HepG2 (cell line): Measurements from ENCODE around the gene ARL8B. TPM values are rescaled to one million over a fixed set of nuclear protein-coding genes. Genes with fewer than 3 reads are reported as not detected.

Experiments
- ATAC-seq: fragments of 200-7000 bp; cut with Tn5 transposase; 3 replicates; pipeline ENCODE4 v1.9.1; 2020; ENCODE audit warnings: mild to moderate bottlenecking, moderate library complexity
- BruUV-seq: library from RNA; stranded (reverse); fragments of 400-500 nt; replicated peaks from 2 replicates; lab custom pipeline; 2021; lab: Mats Ljungman, UMichigan
- CTCF ChIA-PET: fragments of 300-600 bp; formaldehyde crosslinking; extraction: SDS; loops from one replicate; lab custom pipeline; 2021; ENCODE audit warnings: low total read pairs, inconsistent platforms, low intra/inter-chr PET ratio; lab: Yijun Ruan, JAX
- POLR2A ChIA-PET: fragments of 350-600 bp; sonication (Branson Sonifier 250); formaldehyde crosslinking; loops from one replicate; lab custom pipeline; 2020; ENCODE audit warnings: antibody characterized with exemption, inconsistent platforms; lab: Yijun Ruan, JAX
- DNase-seq: peaks from one replicate; pipeline ENCODE4 v3.0.0-alpha.2; 2015; ENCODE audit warnings: low spot score
- FAIRE-seq: peaks from 3 replicates; lab custom pipeline; 2011; peaks lifted over from hg19 to GRCh38; lab: Jason Lieb, UNC
- H2AFZ ChIP-seq: one replicate; pipeline ENCODE4 v1.6.1; 2011; ENCODE audit warnings: low read length, inconsistent platforms
- H3K27ac ChIP-seq: fragments of 300-600 bp; 3 replicates; pipeline ENCODE4 v1.8.0; 2011; ENCODE audit warnings: mixed run types, mild to moderate bottlenecking, mixed read lengths, low read length, inconsistent platforms; ENCODE audit not compliant: insufficient read depth; ENCODE audit errors: extremely low read length
- H3K27me3 ChIP-seq, 2 experiments: fragments of 200-600 bp in 1 of 2; 2 replicates in 1 of 2; 3 replicates in 1 of 2; pipeline versions ENCODE4 v1.6.0 to v1.8.0; 2011; ENCODE audit warnings: low read length in 2 of 2, mild to moderate bottlenecking in 2 of 2, moderate library complexity in 2 of 2, inconsistent platforms in 1 of 2; ENCODE audit not compliant: insufficient read depth in 2 of 2, control insufficient read depth in 1 of 2
- H3K36me3 ChIP-seq, 2 experiments: fragments of 200-600 bp in 1 of 2; replicated peaks in 1 of 2; 2 replicates in 1 of 2; 3 replicates in 1 of 2; pipeline versions ENCODE4 v1.5.1 to v1.8.0; 2011; ENCODE audit warnings: low read length in 2 of 2, inconsistent platforms in 1 of 2; ENCODE audit not compliant: insufficient read depth in 2 of 2, control insufficient read depth in 1 of 2
- H3K4me1 ChIP-seq: 2 replicates; pipeline ENCODE4 v1.5.1; 2012; ENCODE audit warnings: low read length, inconsistent platforms; ENCODE audit not compliant: insufficient read depth
- H3K4me2 ChIP-seq: 2 replicates; pipeline ENCODE4 v1.6.0; 2011; ENCODE audit warnings: low read depth, low read length, inconsistent platforms
- H3K4me3 ChIP-seq, 3 experiments: fragments of 200-600 bp in 1 of 3; sonication (generic), shearing (Covaris generic) in 1 of 3; replicated peaks in 1 of 3; 2 replicates each; pipeline ENCODE4 v1.5.1; 2011 to 2016; ENCODE audit warnings: low read length in 3 of 3, inconsistent platforms in 2 of 3, low read depth in 2 of 3, mild to moderate bottlenecking in 2 of 3, control low read depth in 1 of 3, mixed read lengths in 1 of 3; ENCODE audit not compliant: insufficient read depth in 1 of 3
- H3K79me2 ChIP-seq: one replicate; pipeline ENCODE4 v1.6.1; 2011; ENCODE audit warnings: low read length, inconsistent platforms; ENCODE audit not compliant: insufficient read depth
- H3K9ac ChIP-seq: 2 replicates; pipeline ENCODE4 v1.6.0; 2011; ENCODE audit warnings: mild to moderate bottlenecking, low read depth, low read length, inconsistent platforms; ENCODE audit not compliant: insufficient read depth
- H3K9me3 ChIP-seq: 2 replicates; pipeline ENCODE4 v1.5.1; 2012; ENCODE audit warnings: mild to moderate bottlenecking, low read length
- H4K20me1 ChIP-seq: 2 replicates; pipeline ENCODE4 v1.6.0; 2011; ENCODE audit warnings: inconsistent platforms, mild to moderate bottlenecking, low read length, moderate library complexity; ENCODE audit not compliant: insufficient read depth
- ASH2L ChIP-seq: fragments of 300-600, 200-600 bp; sonication (generic); IDR thresholded peaks from 2 replicates; pipeline ENCODE4 v1.7.0; 2017; ENCODE audit warnings: low read depth, mild to moderate bottlenecking, moderate library complexity, mixed read lengths, low read length; ENCODE audit not compliant: insufficient read length
- ATF3 ChIP-seq: sonication (generic); formaldehyde crosslinking; IDR thresholded peaks from 2 replicates; pipeline ENCODE4 v1.4.0; 2020; ENCODE audit warnings: missing genetic modification reagents
- ATF4 ChIP-seq, 2 experiments: fragments of 450-650 bp in 1 of 2; sonication (generic) in 1 of 2; formaldehyde crosslinking; IDR thresholded peaks; 2 replicates each; pipeline versions ENCODE4 v1.5.0 to v1.8.0; 2020 to 2022; ENCODE audit warnings: mild to moderate bottlenecking in 1 of 2, missing genetic modification reagents in 1 of 2
- BRCA1 ChIP-seq: sonication (generic); formaldehyde crosslinking; IDR thresholded peaks from 2 replicates; pipeline ENCODE4 v1.4.0; 2020; ENCODE audit warnings: missing genetic modification reagents
- JDP2 ChIP-seq: sonication (generic); formaldehyde crosslinking; IDR thresholded peaks from 2 replicates; pipeline ENCODE4 v1.8.1; 2022; ENCODE audit warnings: missing genetic modification reagents, borderline replicate concordance
- PLSCR1 ChIP-seq: sonication (generic); formaldehyde crosslinking; IDR thresholded peaks from 2 replicates; pipeline ENCODE4 v1.5.0; 2020; ENCODE audit warnings: missing genetic modification reagents, mild to moderate bottlenecking, borderline replicate concordance
- SP5 ChIP-seq: IDR thresholded peaks from 2 replicates; pipeline ENCODE4 v1.6.1; 2016; ENCODE audit warnings: low read depth, borderline replicate concordance
- ZBTB37 ChIP-seq: sonication (generic); formaldehyde crosslinking; IDR thresholded peaks from 2 replicates; pipeline ENCODE4 v1.4.0; 2020; ENCODE audit warnings: mild to moderate bottlenecking, missing genetic modification reagents
- ZBTB42 ChIP-seq: sonication (generic); formaldehyde crosslinking; IDR thresholded peaks from 2 replicates; pipeline ENCODE4 v1.5.0; 2020; ENCODE audit warnings: mild to moderate bottlenecking, missing genetic modification reagents
- ZFP62 ChIP-seq: sonication (generic); formaldehyde crosslinking; IDR thresholded peaks from 2 replicates; pipeline ENCODE4 v1.4.0; 2020; ENCODE audit warnings: missing genetic modification reagents
- ZMAT5 ChIP-seq: sonication (generic); formaldehyde crosslinking; IDR thresholded peaks from 2 replicates; pipeline ENCODE4 v1.5.0; 2020; ENCODE audit warnings: mild to moderate bottlenecking, low read depth, missing genetic modification reagents, borderline replicate concordance
- ZNF484 ChIP-seq: sonication (generic); formaldehyde crosslinking; IDR thresholded peaks from 2 replicates; pipeline ENCODE4 v1.5.1; 2020; ENCODE audit warnings: mild to moderate bottlenecking, low read depth, missing genetic modification reagents, borderline replicate concordance
- ZNF691 ChIP-seq: sonication (generic); formaldehyde crosslinking; IDR thresholded peaks from 2 replicates; pipeline ENCODE4 v1.4.0; 2020; ENCODE audit warnings: missing genetic modification reagents, low read depth, mild to moderate bottlenecking, borderline replicate concordance
- WGBS: methylation state at CpG from one replicate; pipeline ENCODE4 v1.1.6; 2017; ENCODE audit warnings: low lambda C conversion rate; 5-methylcytosine and 5-hydroxymethylcytosine counted together
- in situ Hi-C: cut with HindIII; loops from 2 replicates; pipeline ENCODE4 v1.10.0; 2017; ENCODE audit warnings: low pct_unique_long_range_greater_than_20kb; ENCODE audit not compliant: extremely low pct_ligation_motif_present
- intact Hi-C: fragments of 100-400 bp; cut with micrococcal nuclease; formaldehyde crosslinking; loops from one replicate; pipeline ENCODE4 v1.10.0; 2022; ENCODE audit not compliant: unreplicated experiment
- polyA plus RNA-seq, 8 experiments: library from polyadenylated mRNA; depleted of rRNA in 3 of 8; stranded (reverse) in 7 of 8; unstranded in 1 of 8; fragments of >200 nt; fragmentation: Illumina TruSeq in 4 of 8; extraction: Trizol in 4 of 8; gene quantifications; 2 replicates each; pipeline versions ENCODE4 v1.2.1 to v1.2.3, GENCODE V29; 2011 to 2016; ENCODE audit warnings: low read depth in 4 of 8, missing spikeins in 1 of 8, mixed read lengths in 1 of 8; ENCODE audit not compliant: insufficient read depth in 1 of 8
- total RNA-seq, 5 experiments: library from RNA; depleted of rRNA; stranded (reverse); fragments of >200 nt; fragmentation: Illumina TruSeq; extraction: Trizol; gene quantifications; 2 replicates each; pipeline ENCODE4 v1.2.3, GENCODE V29; 2016; ENCODE audit warnings: low read depth in 1 of 5
- TF ChIP-seq, protein P1 (sequence below): sonication (generic); formaldehyde crosslinking; conservative IDR thresholded peaks from 2 replicates; pipeline ENCODE4 v1.4.0; 2020; ENCODE audit warnings: mild to moderate bottlenecking, missing genetic modification reagents, moderate library complexity

ARL8B gene
- total and polyA plus RNA-seq, 2 of the 13 experiments (the other 11 are each of a cell fraction or from before 2014, with no cell fraction given) = 23.5 to 30.4 TPM

DNA sequence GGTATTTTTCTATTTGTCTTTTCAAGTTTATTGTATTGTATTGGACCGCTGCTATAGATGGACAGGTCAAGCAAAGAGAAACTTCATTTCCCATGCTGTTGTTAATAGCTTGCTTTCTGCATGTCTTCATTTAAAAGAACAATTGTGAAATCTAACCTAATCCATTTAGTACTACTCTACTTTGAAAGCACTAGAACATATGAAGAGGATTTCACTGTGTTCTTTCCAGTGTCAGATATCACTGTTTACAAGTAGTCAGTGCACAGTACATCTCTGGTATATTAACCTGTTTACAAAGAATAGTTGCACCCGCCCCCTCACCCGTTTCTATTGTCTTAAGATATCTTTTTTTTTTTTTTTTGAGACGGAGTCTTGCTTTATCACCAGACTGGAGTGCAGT is 43.6 kb downstream of the ARL8B start:
- Histone ChIP-seq H3K79me2 (peaks cover 55% of the 10 kb centered on the region), H3K9me3 (no peaks in the 10 kb centered on the region), H4K20me1 (no peaks in the 10 kb centered on the region; the same call in 1 of the 2 replicates), H3K27me3 (no peaks in the 10 kb centered on the region), H3K4me3 (no peak overlapping the region), H3K36me3 (no peaks in the 10 kb centered on the region; a peak in 1 of 5 replicates), H3K9ac (no peak overlapping the region), H3K27ac (no peak overlapping the region)
- POLR2A ChIA-PET = no interaction called here
- intact Hi-C loops = no loop called here
- 96% methylated on average over 4 of the region's 4 CpGs for WGBS
- in situ Hi-C loops = no loop called here
- DNase-seq (no peak), ATAC-seq (no peak)
- TF ChIP-seq ASH2L = no peak
- no peak for TF ChIP-seq BRCA1 (CRISPR knock-in tag)
- TF ChIP-seq ZFP62 (CRISPR knock-in tag) = no peak
- no peak for TF ChIP-seq JDP2 (CRISPR knock-in tag)
- TF ChIP-seq PLSCR1 (CRISPR knock-in tag) = no peak
- TF ChIP-seq SP5 (CRISPR knock-in tag) = no peak
- TF ChIP-seq ATF3 = no peak
- no peak for TF ChIP-seq ZNF484 (CRISPR knock-in tag)
- no peak for TF ChIP-seq ZMAT5 (CRISPR knock-in tag)
- TF ChIP-seq ZBTB37 = no peak
- no peak for TF ChIP-seq ATF4 (CRISPR knock-in tag; IDR thresholded peaks at IDR 0.05)
- TF ChIP-seq, protein P1, sequence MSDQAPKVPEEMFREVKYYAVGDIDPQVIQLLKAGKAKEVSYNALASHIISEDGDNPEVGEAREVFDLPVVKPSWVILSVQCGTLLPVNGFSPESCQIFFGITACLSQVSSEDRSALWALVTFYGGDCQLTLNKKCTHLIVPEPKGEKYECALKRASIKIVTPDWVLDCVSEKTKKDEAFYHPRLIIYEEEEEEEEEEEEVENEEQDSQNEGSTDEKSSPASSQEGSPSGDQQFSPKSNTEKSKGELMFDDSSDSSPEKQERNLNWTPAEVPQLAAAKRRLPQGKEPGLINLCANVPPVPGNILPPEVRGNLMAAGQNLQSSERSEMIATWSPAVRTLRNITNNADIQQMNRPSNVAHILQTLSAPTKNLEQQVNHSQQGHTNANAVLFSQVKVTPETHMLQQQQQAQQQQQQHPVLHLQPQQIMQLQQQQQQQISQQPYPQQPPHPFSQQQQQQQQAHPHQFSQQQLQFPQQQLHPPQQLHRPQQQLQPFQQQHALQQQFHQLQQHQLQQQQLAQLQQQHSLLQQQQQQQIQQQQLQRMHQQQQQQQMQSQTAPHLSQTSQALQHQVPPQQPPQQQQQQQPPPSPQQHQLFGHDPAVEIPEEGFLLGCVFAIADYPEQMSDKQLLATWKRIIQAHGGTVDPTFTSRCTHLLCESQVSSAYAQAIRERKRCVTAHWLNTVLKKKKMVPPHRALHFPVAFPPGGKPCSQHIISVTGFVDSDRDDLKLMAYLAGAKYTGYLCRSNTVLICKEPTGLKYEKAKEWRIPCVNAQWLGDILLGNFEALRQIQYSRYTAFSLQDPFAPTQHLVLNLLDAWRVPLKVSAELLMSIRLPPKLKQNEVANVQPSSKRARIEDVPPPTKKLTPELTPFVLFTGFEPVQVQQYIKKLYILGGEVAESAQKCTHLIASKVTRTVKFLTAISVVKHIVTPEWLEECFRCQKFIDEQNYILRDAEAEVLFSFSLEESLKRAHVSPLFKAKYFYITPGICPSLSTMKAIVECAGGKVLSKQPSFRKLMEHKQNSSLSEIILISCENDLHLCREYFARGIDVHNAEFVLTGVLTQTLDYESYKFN = no peak
- TF ChIP-seq ZBTB42 (CRISPR knock-in tag) = no peak
- TF ChIP-seq ZNF691 (CRISPR knock-in tag) = no peak
- TF ChIP-seq, all 625 proteins: peak for 0
- CTCF ChIA-PET = no interaction called here
- Histone ChIP-seq H3K4me2 (no peak overlapping the region), H3K4me1 (no peaks in the 10 kb centered on the region; the same call in 1 of the 2 replicates), H2AFZ (no peak overlapping the region)
- FAIRE-seq = no peak
- BruUV-seq = no TSS peak
